MG63 (cell line): Measurements from ENCODE around the gene SRSF5. TPM values are rescaled to one million over a fixed set of nuclear protein-coding genes. Genes with fewer than 3 reads are reported as not detected.

ENCODE experiments used
- DNase-seq: peaks from one replicate; pipeline ENCODE4 v3.0.0-alpha.2; 2020
- H3K27me3 ChIP-seq: fragments of 250-450 bp; sonication (Bioruptor Pico); 2 replicates; pipeline ENCODE4 v1.5.1; 2020; ENCODE audit warnings: mild to moderate bottlenecking, moderate library complexity
- H3K36me3 ChIP-seq: fragments of 250-450 bp; sonication (Bioruptor Pico); 2 replicates; pipeline ENCODE4 v1.5.1; 2020; ENCODE audit warnings: mild to moderate bottlenecking, moderate library complexity
- H3K4me3 ChIP-seq: fragments of 250-450 bp; sonication (Bioruptor Pico); 2 replicates; pipeline ENCODE4 v1.5.1; 2020; ENCODE audit warnings: mild to moderate bottlenecking, moderate library complexity
- H3K9me3 ChIP-seq: fragments of 250-450 bp; sonication (Bioruptor Pico); 2 replicates; pipeline ENCODE4 v1.5.1; 2020; ENCODE audit warnings: mild to moderate bottlenecking, moderate library complexity
- total RNA-seq: library from RNA; depleted of rRNA; stranded (reverse); fragments of >200 nt; shearing (Covaris generic); gene quantifications from 2 replicates; pipeline ENCODE4 v1.2.3, GENCODE V29; 2014; ENCODE audit warnings: low replicate concordance

Gene SRSF5
- total RNA-seq, 1 experiment from 2014 or later: 40.4 TPM

DNA sequence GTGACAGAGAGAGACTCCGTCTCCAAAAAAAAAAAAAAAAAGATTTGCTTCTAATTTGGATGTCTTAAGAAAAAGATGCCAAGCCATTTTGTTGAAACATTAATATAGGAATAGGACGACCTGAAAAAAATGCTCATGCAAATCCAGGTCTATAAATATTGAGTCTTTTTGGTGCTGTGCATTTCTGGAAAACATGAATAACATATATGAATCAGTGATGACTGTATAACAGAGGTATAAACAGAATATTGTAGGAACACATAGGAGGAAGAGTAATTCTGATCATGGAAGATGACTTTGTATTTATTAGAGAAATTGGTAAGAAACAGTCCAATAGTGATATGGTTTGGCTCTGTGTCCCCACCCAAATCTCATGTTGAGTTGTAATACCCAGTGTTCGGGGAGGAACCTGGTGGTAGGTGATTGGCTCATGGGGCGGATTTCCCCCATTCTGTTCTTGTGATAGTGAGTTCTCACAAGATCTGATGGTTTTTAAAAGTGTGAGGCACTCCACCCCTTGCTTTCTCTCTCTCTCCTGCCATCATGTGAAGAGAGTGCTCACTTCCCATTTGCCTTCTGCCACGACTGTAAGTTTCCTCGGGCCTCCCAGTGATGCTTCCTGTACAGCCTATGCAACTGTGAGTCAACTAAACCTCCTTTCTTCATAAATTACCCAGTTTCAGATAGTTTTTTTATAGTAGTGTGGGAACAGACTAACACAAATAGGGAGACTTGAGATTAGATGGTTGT lies 3.0 kb upstream of the SRSF5 start:
- Histone ChIP-seq H3K36me3 (peaks cover 17% of the 10 kb centered on the region), H3K27me3 (no peaks in the 10 kb centered on the region), H3K4me3 (no peak overlapping the region), H3K9me3 (no peaks in the 10 kb centered on the region)
- DNase-seq: no peak

DNA sequence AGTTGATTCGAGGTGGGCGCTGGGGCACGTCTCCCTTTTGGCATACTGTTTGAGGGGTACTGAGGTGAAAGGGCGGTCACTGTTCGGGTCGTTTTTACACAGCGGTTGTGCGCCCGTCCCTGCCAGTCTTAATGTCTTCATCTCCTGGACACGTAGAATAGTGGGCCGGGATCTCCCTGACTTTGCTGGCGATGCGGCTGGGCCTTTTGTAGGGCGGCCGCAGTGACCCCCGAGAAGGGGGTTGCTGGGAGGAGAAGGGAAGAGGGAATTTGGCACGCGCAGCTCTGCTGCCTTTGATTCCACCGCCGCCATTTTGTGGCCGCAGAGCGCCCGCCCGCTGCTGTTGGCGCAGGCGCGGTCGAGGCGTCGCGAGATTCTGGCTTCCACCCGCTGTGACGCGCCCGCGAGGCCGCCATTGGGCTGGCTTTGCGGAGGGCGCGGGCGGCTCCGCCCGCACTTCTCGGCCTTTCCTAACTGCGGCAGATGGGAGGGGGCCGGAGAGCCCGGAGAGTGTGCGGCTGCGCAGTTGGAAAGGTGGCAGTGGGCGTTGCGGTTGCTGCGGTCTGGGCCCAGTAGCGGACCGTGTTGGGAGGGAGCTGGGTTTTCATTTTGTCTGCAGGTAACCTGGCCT lies 542 bp downstream of the SRSF5 start:
- Histone ChIP-seq H3K9me3 (no peaks in the 10 kb centered on the region), H3K36me3 (peaks cover 53% of the 10 kb centered on the region), H3K4me3 (peak overlapping the region; percentile 99), H3K27me3 (no peaks in the 10 kb centered on the region)
- DNase-seq: peak; percentile 84

GRCh38 chr14:69768873-69769272 lies 1.9 kb downstream of the SRSF5 start:
- Histone ChIP-seq H3K4me3 (peak overlapping the region; percentile 99), H3K9me3 (no peaks in the 10 kb centered on the region), H3K36me3 (peaks cover 64% of the 10 kb centered on the region), H3K27me3 (no peaks in the 10 kb centered on the region)
- DNase-seq: no peak

GRCh38 chr14:69769623-69770022 lies 2.7 kb downstream of the SRSF5 start:
- Histone ChIP-seq H3K36me3 (peaks cover 68% of the 10 kb centered on the region), H3K9me3 (no peaks in the 10 kb centered on the region), H3K27me3 (no peaks in the 10 kb centered on the region), H3K4me3 (no peak overlapping the region)
- no peak for DNase-seq

DNA sequence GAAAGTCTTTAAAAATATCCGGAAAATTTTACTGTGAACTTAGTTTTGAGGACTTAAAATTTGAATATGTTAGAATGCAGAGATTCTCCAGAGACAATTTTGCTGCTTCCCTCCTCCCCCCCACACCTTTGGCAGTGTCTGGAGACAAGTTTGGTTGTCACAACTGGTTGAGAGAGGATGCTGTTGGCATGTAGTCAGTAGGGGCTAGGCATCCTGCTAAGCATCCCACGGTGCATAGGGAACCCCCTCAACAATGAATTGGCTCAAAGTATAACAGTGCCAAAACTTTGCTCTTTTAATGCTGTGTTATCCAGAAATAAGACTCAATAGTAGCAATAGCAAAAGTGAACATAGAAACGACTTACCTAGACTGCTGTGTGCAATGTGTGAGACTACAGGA lies 3.6 kb downstream of the SRSF5 start:
- no peak overlapping the region for H3K4me3 ChIP-seq
- H3K9me3 ChIP-seq: no peaks in the 10 kb centered on the region
- DNase-seq: no peak
- H3K27me3 ChIP-seq: no peaks in the 10 kb centered on the region
- H3K36me3 ChIP-seq: peaks cover 78% of the 10 kb centered on the region

- Histone ChIP-seq H3K9me3 (no peaks in the 10 kb centered on the region), H3K4me3 (no peak overlapping the region), H3K27me3 (no peaks in the 10 kb centered on the region), H3K36me3 (peaks cover 83% of the 10 kb centered on the region)
- DNase-seq: no peak
Measured at GRCh38 chr14:69771136-69771535, 4.2 kb downstream of the SRSF5 start.

- DNase-seq: no peak
- H3K27me3 ChIP-seq: no peaks in the 10 kb centered on the region
- H3K36me3 ChIP-seq: peaks cover 91% of the 10 kb centered on the region
- H3K4me3 ChIP-seq: no peak overlapping the region
- H3K9me3 ChIP-seq: no peaks in the 10 kb centered on the region
Measured at GRCh38 chr14:69772082-69773017, 5.4 kb downstream of the SRSF5 start.

- H3K27me3 ChIP-seq: no peaks in the 10 kb centered on the region
- DNase-seq: no peak
- H3K4me3 ChIP-seq: no peak overlapping the region
- no peaks in the 10 kb centered on the region for H3K9me3 ChIP-seq
- peaks cover 89% of the 10 kb centered on the region for H3K36me3 ChIP-seq
Measured at GRCh38 chr14:69773571-69774276, 6.8 kb downstream of the SRSF5 start.

DNA sequence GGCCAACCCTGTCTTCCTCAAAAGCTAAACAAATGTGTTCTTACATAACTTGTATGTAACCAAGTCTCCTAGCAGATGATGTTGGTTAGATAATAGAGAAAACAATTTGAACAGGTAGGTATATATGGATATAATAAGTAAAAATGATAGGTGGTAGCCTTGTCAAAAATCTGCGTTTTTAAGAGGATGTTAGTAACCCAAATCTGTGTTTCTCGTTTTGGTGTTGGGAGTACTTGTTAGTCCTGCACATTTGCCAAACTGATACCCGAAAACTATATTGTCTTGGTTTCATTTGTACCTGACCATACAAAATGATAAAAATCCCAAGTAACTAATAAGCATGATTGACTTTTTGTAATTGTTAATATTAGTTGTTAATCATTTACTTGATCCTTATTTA lies 8.1 kb downstream of the SRSF5 start:
- Histone ChIP-seq H3K4me3 (no peak overlapping the region), H3K36me3 (peaks cover 76% of the 10 kb centered on the region), H3K27me3 (no peaks in the 10 kb centered on the region), H3K9me3 (no peaks in the 10 kb centered on the region)
- no peak for DNase-seq

DNA sequence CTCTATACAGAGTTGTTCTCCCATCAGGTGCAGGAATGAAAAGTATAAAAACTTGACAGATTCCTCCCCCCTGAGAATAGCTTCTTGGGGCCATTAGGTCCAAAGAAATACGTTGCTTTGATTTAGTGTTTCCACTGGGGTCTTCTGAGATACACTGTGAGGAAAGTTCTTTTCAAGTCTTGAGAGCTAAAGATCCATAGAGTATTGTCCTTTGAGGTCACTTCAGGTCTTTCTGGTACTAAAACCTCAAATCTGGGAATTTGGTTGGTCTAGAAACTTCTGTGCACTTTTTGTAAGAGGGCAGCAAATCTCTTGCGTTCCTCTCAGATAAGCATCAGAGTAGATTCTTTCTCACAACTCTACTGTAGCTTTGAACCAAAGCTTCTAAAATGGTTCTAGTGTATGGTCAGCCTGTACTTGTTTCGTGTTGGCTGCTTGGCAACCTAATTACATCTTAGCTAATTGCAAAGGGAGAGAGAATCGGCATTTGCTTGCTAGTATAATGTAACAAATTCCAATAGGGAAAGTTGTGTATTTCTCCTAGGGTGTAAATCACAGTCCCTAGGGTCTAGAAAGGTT lies 10.0 kb downstream of the SRSF5 start:
- Histone ChIP-seq H3K9me3 (no peaks in the 10 kb centered on the region), H3K4me3 (no peak overlapping the region), H3K27me3 (no peaks in the 10 kb centered on the region), H3K36me3 (peaks cover 61% of the 10 kb centered on the region)
- DNase-seq: no peak

DNA sequence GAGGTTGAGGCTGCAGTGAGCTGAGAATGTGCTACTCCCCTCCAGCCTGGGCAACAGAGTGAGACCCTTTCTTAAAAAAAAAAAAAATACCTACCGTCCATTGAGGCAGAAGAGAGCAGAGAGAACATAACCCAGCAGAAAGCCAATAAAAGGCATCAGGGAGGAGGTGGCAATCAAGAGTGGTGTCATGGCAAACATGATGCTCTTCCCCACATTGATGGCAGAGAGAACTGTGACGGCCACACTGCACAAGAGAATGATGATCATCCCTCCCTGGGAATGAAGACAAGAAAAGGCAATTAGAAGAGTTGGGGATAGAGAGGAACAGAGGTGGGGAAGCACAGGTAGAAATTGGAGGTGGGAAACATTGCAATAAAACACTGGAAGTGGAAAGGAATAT lies 12.1 kb downstream of the SRSF5 start:
- Histone ChIP-seq H3K4me3 (no peak overlapping the region), H3K36me3 (peaks cover 43% of the 10 kb centered on the region), H3K27me3 (no peaks in the 10 kb centered on the region), H3K9me3 (no peaks in the 10 kb centered on the region)
- DNase-seq: no peak

DNA sequence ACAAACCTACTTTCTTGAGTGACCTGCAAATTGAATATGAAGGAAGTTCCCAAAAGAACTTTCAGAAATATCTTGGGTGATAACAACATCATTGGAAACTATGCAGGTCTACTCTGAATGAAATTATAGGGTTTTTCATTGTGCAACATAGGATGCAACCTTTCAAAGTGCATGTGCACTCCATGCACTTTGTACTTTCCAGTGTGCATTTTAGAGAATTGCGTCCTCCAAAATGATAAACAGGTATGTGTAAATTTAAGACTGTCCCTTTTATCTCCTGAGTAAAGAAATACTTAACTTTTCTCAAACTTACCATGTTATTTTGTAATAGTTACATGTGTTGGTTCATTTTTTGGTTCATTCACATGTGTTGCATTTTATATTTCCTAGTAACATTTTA lies 13.2 kb downstream of the SRSF5 start:
- Histone ChIP-seq H3K4me3 (no peak overlapping the region), H3K9me3 (no peaks in the 10 kb centered on the region), H3K36me3 (peaks cover 36% of the 10 kb centered on the region), H3K27me3 (no peaks in the 10 kb centered on the region)
- no peak for DNase-seq

- peaks cover 27% of the 10 kb centered on the region for H3K36me3 ChIP-seq
- H3K9me3 ChIP-seq: no peaks in the 10 kb centered on the region
- H3K27me3 ChIP-seq: no peaks in the 10 kb centered on the region
- DNase-seq: no peak
- no peak overlapping the region for H3K4me3 ChIP-seq
Measured at GRCh38 chr14:69780952-69781351, 14.0 kb downstream of the SRSF5 start.

DNA sequence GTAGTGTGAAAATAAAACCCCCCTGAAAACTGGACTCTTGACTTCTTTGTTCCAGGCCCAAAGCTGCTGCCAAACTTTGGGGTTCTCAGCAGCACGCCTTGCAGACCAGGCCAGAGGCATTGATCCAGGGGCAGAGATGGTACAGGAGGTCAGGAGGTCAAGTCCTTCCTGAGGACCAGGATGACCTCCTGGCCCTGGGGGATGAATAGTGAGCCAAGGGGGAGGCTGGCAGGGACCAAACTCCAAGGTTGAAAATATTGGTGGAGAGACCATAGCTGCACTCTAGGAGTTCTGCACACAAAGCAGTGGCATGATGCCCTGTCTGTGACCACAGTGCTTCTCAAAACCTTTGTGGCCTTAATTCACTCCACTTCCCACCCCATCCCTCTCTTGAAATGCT lies 18.0 kb downstream of the SRSF5 start:
- Histone ChIP-seq H3K36me3 (peaks cover 5% of the 10 kb centered on the region; the same call in 1 of the 2 replicates), H3K4me3 (no peak overlapping the region), H3K27me3 (no peaks in the 10 kb centered on the region), H3K9me3 (no peaks in the 10 kb centered on the region)
- no peak for DNase-seq

- Histone ChIP-seq H3K4me3 (no peak overlapping the region), H3K36me3 (no peaks in the 10 kb centered on the region), H3K27me3 (no peaks in the 10 kb centered on the region), H3K9me3 (no peaks in the 10 kb centered on the region)
- DNase-seq: no peak
Measured at GRCh38 chr14:69786603-69787002, 19.7 kb downstream of the SRSF5 start.

- H3K4me3 ChIP-seq: no peak overlapping the region
- H3K9me3 ChIP-seq: no peaks in the 10 kb centered on the region
- H3K27me3 ChIP-seq: no peaks in the 10 kb centered on the region
- DNase-seq: no peak
- no peaks in the 10 kb centered on the region for H3K36me3 ChIP-seq
Measured at GRCh38 chr14:69789118-69789640, 22.2 kb downstream of the SRSF5 start.
